ENCODE measurements around the gene RBM43.

- TF ChIP-seq CTCF (IDR thresholded peaks at IDR 0.05) (no peak), KDM5A (IDR thresholded peaks at IDR 0.05) (no peak), PBX3 (IDR thresholded peaks at IDR 0.05) (no peak), SMC3 (IDR thresholded peaks at IDR 0.05) (no peak), POLR2A (IDR thresholded peaks at IDR 0.05; ENCODE audit: low read length) (no peak), JUN (IDR thresholded peaks at IDR 0.05) (no peak), HOXA7 (CRISPR knock-in tag; IDR thresholded peaks at IDR 0.05) (no peak), CEBPB (IDR thresholded peaks at IDR 0.05) (no peak), CBX2 (IDR thresholded peaks at IDR 0.05; ENCODE audit: borderline replicate concordance, low read depth) (no peak), REST (IDR thresholded peaks at IDR 0.05) (no peak), MAFK (IDR thresholded peaks at IDR 0.05; ENCODE audit: partially characterized antibody) (no peak)
These were observed 3.5 kb downstream of the RBM43 start for GRCh38 chr2:151258121-151258520.

Measured in A549 (cell line).